ENCODE results near the gene ANK3. TPM values are rescaled to one million over a fixed set of nuclear protein-coding genes. Genes with fewer than 3 reads are reported as not detected.

The ANK3 gene
- total and polyA plus RNA-seq, 3 donors from 2014 or later = 23.5 to 39.9 (median 38.6) TPM

- H3K27me3 ChIP-seq = no peaks in the 10 kb centered on the region
- no peak overlapping the region for H3K27ac ChIP-seq
- H3K36me3 ChIP-seq (ENCODE audit: low read depth, missing control alignments) = no peaks in the 10 kb centered on the region
- H3K9me3 ChIP-seq = no peaks in the 10 kb centered on the region
- H3K4me1 ChIP-seq = no peaks in the 10 kb centered on the region
- WGBS, 2 donors = 66% methylated on average over 6 of the region's 6 CpGs
- no peak for DNase-seq
- intact Hi-C loops (cut with DNase I; ENCODE audit: low total_unique reads) = no loop called here
- TF ChIP-seq CTCF (IDR thresholded peaks at IDR 0.05) (no peak), POLR2A (IDR thresholded peaks at IDR 0.05) (no peak)
- H3K4me3 ChIP-seq = no peak overlapping the region
Measured at GRCh38 chr10:60237977-60238758, 151.5 kb downstream of the ANK3 start.

GRCh38 chr10:60236869-60237524 lies 152.7 kb downstream of the ANK3 start:
- no peaks in the 10 kb centered on the region for H3K4me1 ChIP-seq
- 85 to 91% methylated on average over 9 of the region's 9 CpGs for WGBS, 2 donors
- no peaks in the 10 kb centered on the region for H3K27me3 ChIP-seq
- H3K36me3 ChIP-seq (ENCODE audit: low read depth, missing control alignments) = no peaks in the 10 kb centered on the region
- DNase-seq = peak; percentile 30
- no peaks in the 10 kb centered on the region for H3K9me3 ChIP-seq
- no peak overlapping the region for H3K4me3 ChIP-seq
- intact Hi-C loops (cut with DNase I; ENCODE audit: low total_unique reads) = no loop called here
- TF ChIP-seq CTCF (IDR thresholded peaks at IDR 0.05) = no peak
- no peak for TF ChIP-seq POLR2A (IDR thresholded peaks at IDR 0.05)
- no peak overlapping the region for H3K27ac ChIP-seq

- TF ChIP-seq CTCF (IDR thresholded peaks at IDR 0.05) (no peak), POLR2A (IDR thresholded peaks at IDR 0.05) (no peak)
- intact Hi-C loops (cut with DNase I; ENCODE audit: low total_unique reads) = no loop called here
- Histone ChIP-seq H3K9me3 (no peaks in the 10 kb centered on the region), H3K27me3 (no peaks in the 10 kb centered on the region), H3K4me3 (no peak overlapping the region), H3K36me3 (ENCODE audit: low read depth, missing control alignments) (no peaks in the 10 kb centered on the region), H3K27ac (no peak overlapping the region), H3K4me1 (no peaks in the 10 kb centered on the region)
- no peak for DNase-seq
- 56 to 69% methylated on average over 1 of the region's 1 CpG for WGBS, 2 donors
Measured at GRCh38 chr10:60235001-60235400, 154.7 kb downstream of the ANK3 start.

- intact Hi-C loops (cut with DNase I; ENCODE audit: low total_unique reads) = no loop called here
- 82 to 85% methylated on average over 4 of the region's 4 CpGs for WGBS, 2 donors
- Histone ChIP-seq H3K4me3 (no peak overlapping the region), H3K27me3 (no peaks in the 10 kb centered on the region), H3K9me3 (no peaks in the 10 kb centered on the region), H3K4me1 (no peaks in the 10 kb centered on the region), H3K36me3 (ENCODE audit: low read depth, missing control alignments) (no peaks in the 10 kb centered on the region), H3K27ac (no peak overlapping the region)
- DNase-seq = no peak
- TF ChIP-seq CTCF (IDR thresholded peaks at IDR 0.05) (no peak), POLR2A (IDR thresholded peaks at IDR 0.05) (no peak)
Measured at GRCh38 chr10:60234551-60234950, 155.1 kb downstream of the ANK3 start.

Data from testis (tissue), 3 donors.